Stimulated activated CD4-positive, alpha-beta T cell treated with anti-CD3 and anti-CD28 coated beads, Interleukin-1b, Interleukin-23, amount 100 ng/mL, for 4 hours (primary cell): Measurements from ENCODE around the gene CFAP74.

Source experiments
- DNase-seq, 2 donors: peaks; one replicate each; pipeline ENCODE4 v3.0.0-alpha.2; 2020; ENCODE audit warnings: low read depth in 2 of 2

The CFAP74 gene

DNA sequence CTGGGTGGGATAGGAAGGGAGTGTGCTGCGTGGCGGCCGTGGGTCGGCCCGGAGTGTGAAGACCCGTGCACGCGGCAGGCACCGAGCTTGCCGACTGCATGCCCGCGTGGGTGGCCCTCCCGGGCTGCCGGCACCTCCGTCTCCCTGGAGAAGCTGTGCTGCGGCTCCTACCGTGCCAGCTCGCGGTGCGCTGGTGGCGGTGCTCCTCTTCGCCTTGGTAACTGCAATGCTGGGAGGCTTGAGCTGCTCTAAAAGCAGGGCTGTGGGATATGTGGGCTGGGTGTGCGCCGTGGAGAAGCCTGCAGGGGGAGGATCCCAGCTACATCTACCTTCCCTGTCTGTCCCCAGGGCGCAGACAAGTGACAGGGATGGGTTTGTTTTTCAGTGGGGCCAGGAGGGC lies 18.0 kb upstream of the CFAP74 start:
- no peak for DNase-seq

GRCh38 chr1:2020310-2020655 lies 16.7 kb upstream of the CFAP74 start:
- DNase-seq: no peak

GRCh38 chr1:2019571-2020309 lies 16.2 kb upstream of the CFAP74 start:
- no peak for DNase-seq

GRCh38 chr1:2019172-2019543 lies 15.6 kb upstream of the CFAP74 start, which contains the start of gene GABRD:
Gene GABRD (plus strand): TSS chr1:2019345. CDS start chr1:2019424, 79 bp downstream.
- DNase-seq: peak; percentile 5 to 22

GRCh38 chr1:2018217-2019171 lies 14.9 kb upstream of the CFAP74 start:
- DNase-seq: no peak

DNA sequence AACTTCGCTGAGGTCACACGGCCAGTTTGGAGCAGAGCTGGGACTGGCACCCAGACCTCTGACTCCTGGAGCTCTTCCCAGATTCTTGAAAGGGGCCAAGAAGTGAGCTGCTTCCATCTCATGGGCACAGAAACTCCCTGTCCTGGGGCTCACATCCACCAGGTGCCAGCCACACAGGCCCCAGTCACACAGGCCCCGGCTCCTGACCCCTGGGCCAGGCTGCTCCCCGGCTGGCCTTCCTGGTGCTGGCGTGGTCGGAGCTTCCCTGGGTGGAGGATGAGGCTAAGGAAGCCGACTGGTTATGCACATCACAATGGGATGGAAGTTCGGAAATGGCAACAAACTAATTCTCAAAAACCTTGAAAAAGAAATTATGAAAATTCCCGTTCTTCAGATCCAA lies 12.5 kb upstream of the CFAP74 start:
- no peak for DNase-seq

DNA sequence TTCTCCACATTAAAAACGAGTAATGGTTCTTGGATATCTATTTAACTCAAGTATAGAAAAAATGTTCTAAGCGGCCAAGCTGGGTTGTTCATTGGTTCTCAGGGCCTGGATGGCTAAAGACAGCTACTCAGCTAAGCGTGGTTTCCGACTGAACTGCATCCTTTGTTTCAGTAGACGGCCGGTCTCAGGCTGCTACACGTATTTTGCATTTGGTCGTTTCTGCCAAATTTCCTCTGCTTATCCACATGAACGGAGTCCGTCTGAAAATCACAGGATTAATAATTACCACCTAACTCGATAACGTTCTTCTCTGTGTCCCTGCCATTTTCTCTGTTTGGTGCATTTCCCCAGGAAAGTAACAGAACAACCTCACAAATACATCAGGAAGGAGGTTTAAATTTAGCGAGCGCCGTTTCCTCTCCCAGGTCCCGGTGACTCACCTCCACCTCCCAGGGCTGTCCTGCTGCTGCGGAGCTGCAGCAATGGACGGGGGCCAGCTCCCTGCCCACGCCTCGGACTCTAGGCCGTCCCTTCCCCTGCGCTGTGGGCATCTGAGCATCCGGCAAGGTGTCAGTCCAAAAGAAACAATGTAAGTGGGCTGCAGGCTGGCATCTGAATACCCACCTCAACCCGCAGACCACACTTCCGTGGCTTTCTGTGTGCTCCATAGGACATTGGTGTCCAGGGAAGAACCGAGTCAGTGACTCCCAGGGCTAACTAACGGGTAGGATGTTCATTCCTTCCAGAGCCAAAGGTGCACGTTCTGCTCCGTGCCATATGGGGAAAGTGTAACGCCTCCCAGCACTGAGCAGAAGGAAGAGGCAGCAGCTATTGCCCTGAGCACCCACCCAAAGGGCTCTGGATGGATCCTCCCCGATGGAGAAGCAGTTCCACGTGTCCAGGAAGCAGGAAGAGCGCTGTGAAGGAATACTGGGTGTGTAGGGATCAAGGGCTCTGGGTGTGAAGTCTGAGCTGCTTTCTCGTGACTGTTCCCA lies 11.5 kb upstream of the CFAP74 start:
- no peak for DNase-seq

- DNase-seq: no peak
Observed at GRCh38 chr1:2014181-2014580, 10.6 kb upstream of the CFAP74 start.

GRCh38 chr1:2009101-2010053 lies 5.8 kb upstream of the CFAP74 start:
- DNase-seq: no peak

DNA sequence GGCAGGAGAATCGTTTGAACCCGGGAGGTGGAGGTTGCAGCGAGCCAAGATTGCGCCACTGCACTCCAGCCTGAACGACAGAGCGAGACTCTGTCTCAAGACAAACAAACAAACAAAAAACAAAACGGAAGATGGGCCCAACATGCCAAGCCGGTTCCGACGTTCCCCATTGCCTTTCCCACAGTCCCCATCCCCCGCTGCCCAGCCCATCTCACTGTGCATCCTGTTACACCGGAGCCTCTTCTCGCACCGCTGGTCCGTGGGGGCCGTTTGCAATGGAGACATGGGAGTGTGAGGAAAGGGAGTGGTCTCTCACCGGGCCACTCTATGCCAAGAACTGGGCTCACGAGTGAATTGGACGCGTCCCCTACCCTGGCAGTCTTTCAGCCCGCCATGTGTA lies 1.3 kb upstream of the CFAP74 start:
- no peak for DNase-seq

DNA sequence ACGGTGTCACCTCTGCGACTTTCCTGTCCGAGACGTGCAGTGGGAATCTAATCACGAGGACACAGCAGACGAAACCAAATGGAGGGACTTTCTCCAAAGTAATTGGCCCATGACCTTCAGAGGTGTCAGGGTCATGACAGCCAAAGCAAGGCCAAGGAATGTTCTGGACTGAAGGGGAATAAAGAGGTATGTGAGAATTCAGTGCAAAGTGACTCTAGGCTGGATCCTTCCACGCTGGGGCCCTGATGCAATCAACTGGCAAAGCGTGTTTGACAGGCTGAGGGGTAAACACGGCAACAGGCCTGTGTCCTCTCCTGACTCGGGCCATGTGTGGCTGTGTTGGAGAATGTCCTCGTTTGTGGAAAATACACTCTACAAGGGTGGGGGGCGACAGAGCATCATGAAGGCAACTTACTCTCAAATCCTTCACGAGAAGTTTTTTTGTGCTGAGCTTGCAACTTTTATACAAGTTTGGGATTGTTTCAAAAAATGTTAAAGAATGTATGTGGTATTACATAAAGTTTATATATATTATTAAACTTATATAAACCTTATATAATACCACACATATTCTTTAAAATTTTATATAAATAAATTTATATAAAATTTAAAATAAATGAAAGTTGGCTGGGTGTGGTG lies 1.7 kb downstream of the CFAP74 start:
- DNase-seq: no peak

DNA sequence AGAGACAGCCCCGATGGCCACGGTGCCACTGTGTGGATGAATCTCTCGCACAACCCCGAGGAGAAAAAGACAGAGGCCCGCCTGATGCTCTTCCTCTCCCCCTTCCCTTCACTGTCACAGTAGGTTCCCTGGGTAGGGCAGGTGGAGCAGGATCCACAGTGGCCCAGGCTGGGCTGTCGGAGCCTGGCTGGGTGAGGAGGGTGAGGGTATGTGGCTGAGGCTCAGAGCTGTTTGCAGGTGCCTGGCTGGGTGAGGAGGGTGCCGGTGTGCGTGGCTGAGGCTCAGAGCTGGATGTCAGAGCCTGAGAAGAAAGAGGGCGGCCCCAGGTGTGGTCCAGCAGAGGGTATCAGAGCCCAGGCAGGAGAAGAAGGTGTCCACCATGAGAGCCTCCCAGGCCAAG lies 2.7 kb downstream of the CFAP74 start:
- no peak for DNase-seq

GRCh38 chr1:2000432-2000831 lies 3.2 kb downstream of the CFAP74 start:
- no peak for DNase-seq

DNA sequence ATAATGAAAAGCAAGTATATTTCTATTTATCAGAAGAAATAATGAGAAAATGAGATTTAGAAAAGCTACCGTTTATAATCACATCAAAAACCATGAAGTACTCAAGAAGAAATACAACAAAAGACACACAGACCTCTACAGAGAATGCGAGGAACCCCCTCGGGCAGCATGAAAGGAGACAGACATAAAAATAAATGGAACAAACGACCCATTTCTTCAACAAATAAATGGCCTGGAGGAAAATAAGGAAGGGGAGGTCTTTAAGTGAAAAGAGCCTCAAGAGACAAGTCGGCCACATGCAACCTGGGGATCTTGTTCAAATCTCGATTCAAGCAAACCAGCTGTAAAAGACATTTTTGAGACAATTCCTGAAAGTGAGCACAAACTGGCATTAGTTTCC lies 6.0 kb downstream of the CFAP74 start:
- DNase-seq: no peak

- no peak for DNase-seq
Observed at GRCh38 chr1:1996207-1996651, 7.4 kb downstream of the CFAP74 start.

DNA sequence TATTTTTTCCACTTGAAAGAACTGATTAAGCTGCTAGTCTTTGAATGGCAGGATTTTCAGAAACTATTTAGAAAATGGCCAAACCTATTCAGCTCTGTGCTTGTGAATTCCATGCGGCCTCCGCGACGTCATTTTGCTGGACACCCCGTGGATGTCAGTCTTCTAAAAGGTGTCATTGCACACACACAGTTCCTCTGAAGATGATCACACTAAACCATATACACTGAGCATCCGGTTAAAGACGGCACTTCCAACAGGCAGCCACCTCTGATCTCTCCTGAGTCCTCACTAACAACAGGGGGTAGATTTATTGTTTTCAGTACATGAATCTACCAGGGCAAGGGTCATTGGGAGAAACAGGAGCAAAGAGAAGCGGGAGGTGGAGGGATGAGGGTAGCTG lies 9.1 kb downstream of the CFAP74 start:
- no peak for DNase-seq

- no peak for DNase-seq
Observed at GRCh38 chr1:1990222-1990621, 13.4 kb downstream of the CFAP74 start.

GRCh38 chr1:1989789-1990188 lies 13.8 kb downstream of the CFAP74 start:
- DNase-seq: no peak

- DNase-seq: no peak
Observed at GRCh38 chr1:1989102-1989542, 14.5 kb downstream of the CFAP74 start.
